ENCODE data around the gene GPATCH2.

The GPATCH2 gene

DNA sequence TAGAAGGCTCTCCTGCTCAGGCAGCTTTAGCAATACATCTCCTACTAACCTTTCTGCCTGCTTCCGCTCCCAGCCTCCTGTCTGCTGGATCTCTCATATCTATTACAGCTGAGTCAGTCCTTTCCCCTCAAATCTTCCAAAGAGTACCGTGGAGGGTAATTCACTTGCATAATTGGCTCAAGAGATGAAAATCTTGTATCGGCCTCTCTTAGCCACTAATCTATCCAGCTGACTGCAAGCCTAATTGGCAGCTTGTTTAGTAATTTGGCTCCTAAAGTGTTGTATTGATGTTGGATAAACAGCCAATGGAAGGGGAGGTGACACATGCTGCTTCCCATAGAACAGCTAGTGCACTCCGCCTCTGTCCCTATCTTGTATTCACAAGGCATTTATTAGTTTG is 195.7 kb downstream of the GPATCH2 start:
- Histone ChIP-seq H3K4me1 (ENCODE audit: control insufficient read depth in 5 of 5, insufficient read depth in 5 of 5, low read length in 5 of 5) (no peaks in the 10 kb centered on the region), H3K27ac (ENCODE audit: low read depth, low read length) (no peak overlapping the region), H3K36me3 (ENCODE audit: control insufficient read depth in 5 of 5, insufficient read depth in 5 of 5, low read length in 5 of 5) (peaks cover 8 to 19% (median 15%) of the 10 kb centered on the region in 5 donors), H3K4me3 (ENCODE audit: low read depth in 1 of 5, low read length in 5 of 5) (no peak overlapping the region), H3K27me3 (ENCODE audit: control insufficient read depth in 5 of 5, insufficient read depth in 4 of 5, low read length in 5 of 5) (no peaks in the 10 kb centered on the region), H3K9ac (ENCODE audit: low read length in 5 of 5) (no peak overlapping the region), H3K9me3 (ENCODE audit: control insufficient read depth in 5 of 5, low read length in 5 of 5) (no peaks in the 10 kb centered on the region)

DNA sequence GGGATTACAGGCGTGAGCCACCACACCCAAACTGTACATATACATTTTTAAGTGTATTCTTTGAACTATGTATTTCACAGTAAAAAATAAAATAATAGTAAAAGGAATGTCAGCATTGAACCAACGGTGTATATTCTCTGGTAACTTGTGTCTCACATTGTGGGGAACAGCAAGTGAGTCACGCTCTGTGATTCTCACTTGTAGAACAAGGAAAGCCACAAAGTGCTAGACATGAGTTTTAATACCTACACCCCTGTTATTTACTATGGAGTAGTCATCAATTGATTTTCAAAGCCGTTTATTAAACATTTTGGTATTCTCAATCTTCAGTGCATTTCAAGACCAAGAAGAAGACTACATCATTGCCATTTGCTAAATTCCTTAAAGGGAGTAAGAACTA is 197.2 kb downstream of the GPATCH2 start:
- no peaks in the 10 kb centered on the region for H3K4me1 ChIP-seq (ENCODE audit: control insufficient read depth in 5 of 5, insufficient read depth in 5 of 5, low read length in 5 of 5)
- peaks cover 8 to 19% (median 15%) of the 10 kb centered on the region in 5 donors for H3K36me3 ChIP-seq (ENCODE audit: control insufficient read depth in 5 of 5, insufficient read depth in 5 of 5, low read length in 5 of 5)
- H3K9ac ChIP-seq (ENCODE audit: low read length in 5 of 5), result no peak overlapping the region
- H3K9me3 ChIP-seq (ENCODE audit: control insufficient read depth in 5 of 5, low read length in 5 of 5), result no peaks in the 10 kb centered on the region
- no peak overlapping the region for H3K27ac ChIP-seq (ENCODE audit: low read depth, low read length)
- H3K4me3 ChIP-seq (ENCODE audit: low read depth in 1 of 5, low read length in 5 of 5), result no peak overlapping the region
- no peaks in the 10 kb centered on the region for H3K27me3 ChIP-seq (ENCODE audit: control insufficient read depth in 5 of 5, insufficient read depth in 4 of 5, low read length in 5 of 5)

DNA sequence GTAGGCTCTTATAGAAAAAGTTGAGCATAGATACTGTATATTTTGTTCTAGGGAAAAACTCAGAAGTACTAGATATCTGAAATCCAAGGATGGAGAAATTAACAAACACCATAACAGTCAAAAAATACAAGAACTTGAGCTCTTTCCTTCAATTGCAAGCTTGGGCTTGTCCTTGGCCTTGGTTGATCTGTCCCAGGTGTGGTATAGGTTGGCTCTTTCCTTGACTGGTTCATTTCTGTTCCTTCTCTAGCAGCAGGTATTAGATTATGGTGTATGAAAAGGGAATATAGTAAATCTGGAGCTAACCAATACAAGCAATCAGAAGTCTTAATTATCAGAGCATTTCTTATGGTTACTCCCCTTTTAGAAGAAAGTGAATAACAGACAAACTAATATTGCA is 198.6 kb downstream of the GPATCH2 start:
- Histone ChIP-seq H3K4me1 (ENCODE audit: control insufficient read depth in 5 of 5, insufficient read depth in 5 of 5, low read length in 5 of 5) (no peaks in the 10 kb centered on the region), H3K36me3 (ENCODE audit: control insufficient read depth in 5 of 5, insufficient read depth in 5 of 5, low read length in 5 of 5) (peaks cover 8 to 18% (median 15%) of the 10 kb centered on the region in 5 donors), H3K27me3 (ENCODE audit: control insufficient read depth in 5 of 5, insufficient read depth in 4 of 5, low read length in 5 of 5) (no peaks in the 10 kb centered on the region), H3K9me3 (ENCODE audit: control insufficient read depth in 5 of 5, low read length in 5 of 5) (no peaks in the 10 kb centered on the region), H3K4me3 (ENCODE audit: low read depth in 1 of 5, low read length in 5 of 5) (no peak overlapping the region), H3K27ac (ENCODE audit: low read depth, low read length) (no peak overlapping the region), H3K9ac (ENCODE audit: low read length in 5 of 5) (no peak overlapping the region)

GRCh38 chr1:217431395-217431794 is 199.5 kb downstream of the GPATCH2 start:
- H3K9me3 ChIP-seq (ENCODE audit: control insufficient read depth in 5 of 5, low read length in 5 of 5), result no peaks in the 10 kb centered on the region

GRCh38 chr1:217425422-217425821 is 205.5 kb downstream of the GPATCH2 start:
- Histone ChIP-seq H3K9ac (ENCODE audit: low read length in 5 of 5) (no peak overlapping the region), H3K36me3 (ENCODE audit: control insufficient read depth in 5 of 5, insufficient read depth in 5 of 5, low read length in 5 of 5) (peaks cover under 1 to 6% (median 1%) of the 10 kb centered on the region in 5 donors), H3K27me3 (ENCODE audit: control insufficient read depth in 5 of 5, insufficient read depth in 4 of 5, low read length in 5 of 5) (no peaks in the 10 kb centered on the region), H3K9me3 (ENCODE audit: control insufficient read depth in 5 of 5, low read length in 5 of 5) (no peaks in the 10 kb centered on the region), H3K4me1 (ENCODE audit: control insufficient read depth in 5 of 5, insufficient read depth in 5 of 5, low read length in 5 of 5) (no peaks in the 10 kb centered on the region), H3K4me3 (ENCODE audit: low read depth in 1 of 5, low read length in 5 of 5) (no peak overlapping the region), H3K27ac (ENCODE audit: low read depth, low read length) (no peak overlapping the region)

More at GRCh38 chr1:217431395-217431794, 199.5 kb downstream of the GPATCH2 start:
- no peaks in the 10 kb centered on the region for H3K27me3 ChIP-seq (ENCODE audit: control insufficient read depth in 5 of 5, insufficient read depth in 4 of 5, low read length in 5 of 5)
- H3K27ac ChIP-seq (ENCODE audit: low read depth, low read length), result no peak overlapping the region
- no peak overlapping the region for H3K4me3 ChIP-seq (ENCODE audit: low read depth in 1 of 5, low read length in 5 of 5)
- peaks cover 5 to 12% (median 9%) of the 10 kb centered on the region in 5 donors for H3K36me3 ChIP-seq (ENCODE audit: control insufficient read depth in 5 of 5, insufficient read depth in 5 of 5, low read length in 5 of 5)
- no peaks in the 10 kb centered on the region for H3K4me1 ChIP-seq (ENCODE audit: control insufficient read depth in 5 of 5, insufficient read depth in 5 of 5, low read length in 5 of 5)
- no peak overlapping the region for H3K9ac ChIP-seq (ENCODE audit: low read length in 5 of 5)

DNA sequence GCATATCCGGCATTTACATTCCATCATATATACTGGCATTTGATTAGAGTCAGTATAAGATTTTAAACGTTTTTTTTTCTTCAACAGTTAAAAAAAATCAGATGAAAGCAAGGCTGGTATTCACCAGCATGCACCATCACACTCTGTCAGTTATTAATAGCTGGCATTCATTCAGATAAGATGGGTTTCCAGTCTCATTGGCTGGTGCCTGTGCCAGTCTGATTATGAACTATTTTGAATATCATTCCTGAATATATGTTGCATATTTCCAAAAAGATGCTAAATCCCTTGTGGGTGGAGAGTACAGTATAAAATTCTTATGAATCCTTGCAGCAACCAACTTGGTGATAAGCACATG is 211.7 kb downstream of the GPATCH2 start:
- Histone ChIP-seq H3K4me3 (ENCODE audit: low read depth in 1 of 5, low read length in 5 of 5) (no peak overlapping the region), H3K4me1 (ENCODE audit: control insufficient read depth in 5 of 5, insufficient read depth in 5 of 5, low read length in 5 of 5) (no peaks in the 10 kb centered on the region), H3K36me3 (ENCODE audit: control insufficient read depth in 5 of 5, insufficient read depth in 5 of 5, low read length in 5 of 5) (no peaks in the 10 kb centered on the region), H3K27ac (ENCODE audit: low read depth, low read length) (no peak overlapping the region), H3K27me3 (ENCODE audit: control insufficient read depth in 5 of 5, insufficient read depth in 4 of 5, low read length in 5 of 5) (peaks cover 0 to 3% (median 0%) of the 10 kb centered on the region in 5 donors), H3K9me3 (ENCODE audit: control insufficient read depth in 5 of 5, low read length in 5 of 5) (no peaks in the 10 kb centered on the region), H3K9ac (ENCODE audit: low read length in 5 of 5) (no peak overlapping the region)

DNA sequence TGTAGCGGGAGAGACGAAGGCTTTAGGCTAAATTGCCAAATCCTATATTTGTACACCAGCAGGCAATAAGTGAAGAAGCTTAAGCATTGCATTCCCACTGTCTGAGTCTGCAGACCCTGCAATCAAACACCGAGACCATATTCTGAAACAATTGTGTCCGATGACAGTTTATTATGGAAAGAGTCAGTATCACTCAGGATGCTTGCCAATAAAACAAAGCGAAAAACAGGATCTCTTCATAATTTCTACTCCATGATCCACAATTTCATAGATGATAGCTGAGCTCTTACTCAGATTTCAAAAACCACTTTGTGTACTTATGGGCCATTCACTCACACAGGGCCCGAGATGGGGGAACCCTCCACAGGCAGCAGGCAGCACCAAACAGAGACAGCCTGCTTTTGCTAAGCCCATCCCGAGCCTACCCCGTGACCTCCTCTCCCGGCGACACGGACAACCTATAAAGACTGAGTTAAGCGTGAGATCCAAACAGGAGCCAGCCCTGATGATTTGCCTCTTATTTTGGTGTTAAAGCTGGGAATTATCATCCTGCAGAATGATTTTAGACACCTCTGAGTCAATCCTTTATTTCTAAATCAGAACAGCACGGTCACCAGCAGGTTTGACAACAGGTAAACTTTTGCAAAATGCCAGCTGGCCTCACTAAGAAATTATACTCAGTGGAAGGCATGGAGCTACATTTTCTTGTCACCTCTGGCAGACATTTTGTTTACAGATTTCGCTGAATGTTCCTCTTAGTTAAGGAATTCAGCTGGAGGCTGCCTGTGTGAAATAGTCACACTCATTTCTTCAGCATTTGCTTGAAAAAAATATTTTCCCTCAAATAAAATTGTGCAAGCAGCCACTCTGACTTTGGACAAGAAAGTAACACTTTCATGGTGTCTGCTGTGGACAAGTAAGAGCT is 212.4 kb downstream of the GPATCH2 start:
- Histone ChIP-seq H3K9ac (ENCODE audit: low read length in 5 of 5) (no peak overlapping the region), H3K9me3 (ENCODE audit: control insufficient read depth in 5 of 5, low read length in 5 of 5) (no peaks in the 10 kb centered on the region), H3K4me3 (ENCODE audit: low read depth in 1 of 5, low read length in 5 of 5) (no peak overlapping the region), H3K27me3 (ENCODE audit: control insufficient read depth in 5 of 5, insufficient read depth in 4 of 5, low read length in 5 of 5) (peaks cover 0 to 3% (median 0%) of the 10 kb centered on the region in 5 donors), H3K27ac (ENCODE audit: low read depth, low read length) (no peak overlapping the region), H3K4me1 (ENCODE audit: control insufficient read depth in 5 of 5, insufficient read depth in 5 of 5, low read length in 5 of 5) (no peaks in the 10 kb centered on the region), H3K36me3 (ENCODE audit: control insufficient read depth in 5 of 5, insufficient read depth in 5 of 5, low read length in 5 of 5) (no peaks in the 10 kb centered on the region)

DNA sequence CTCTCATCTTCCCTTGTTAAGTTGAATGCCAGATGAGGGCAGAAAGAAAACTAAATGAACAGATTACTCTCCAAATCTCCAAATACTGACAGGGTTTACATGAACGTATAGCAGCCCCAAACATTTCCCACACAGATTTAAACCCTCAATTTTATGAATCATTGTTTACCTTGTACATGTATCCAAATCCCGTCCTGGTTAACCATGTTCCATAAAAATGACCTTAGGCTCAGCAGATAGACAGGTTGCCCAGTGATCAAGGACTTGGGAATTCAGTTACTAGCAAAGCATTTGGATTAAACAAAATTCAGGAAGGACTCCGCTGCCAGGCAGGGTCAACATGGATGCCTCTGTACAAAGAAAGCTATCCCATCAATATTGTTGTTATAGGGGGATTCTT is 213.5 kb downstream of the GPATCH2 start:
- H3K27me3 ChIP-seq (ENCODE audit: control insufficient read depth in 5 of 5, insufficient read depth in 4 of 5, low read length in 5 of 5), result peaks cover 0 to 3% (median 0%) of the 10 kb centered on the region in 5 donors
- no peak overlapping the region for H3K4me3 ChIP-seq (ENCODE audit: low read depth in 1 of 5, low read length in 5 of 5)
- no peaks in the 10 kb centered on the region for H3K36me3 ChIP-seq (ENCODE audit: control insufficient read depth in 5 of 5, insufficient read depth in 5 of 5, low read length in 5 of 5)
- H3K9ac ChIP-seq (ENCODE audit: low read length in 5 of 5), result no peak overlapping the region
- no peak overlapping the region for H3K27ac ChIP-seq (ENCODE audit: low read depth, low read length)
- no peaks in the 10 kb centered on the region for H3K4me1 ChIP-seq (ENCODE audit: control insufficient read depth in 5 of 5, insufficient read depth in 5 of 5, low read length in 5 of 5)
- no peaks in the 10 kb centered on the region for H3K9me3 ChIP-seq (ENCODE audit: control insufficient read depth in 5 of 5, low read length in 5 of 5)

DNA sequence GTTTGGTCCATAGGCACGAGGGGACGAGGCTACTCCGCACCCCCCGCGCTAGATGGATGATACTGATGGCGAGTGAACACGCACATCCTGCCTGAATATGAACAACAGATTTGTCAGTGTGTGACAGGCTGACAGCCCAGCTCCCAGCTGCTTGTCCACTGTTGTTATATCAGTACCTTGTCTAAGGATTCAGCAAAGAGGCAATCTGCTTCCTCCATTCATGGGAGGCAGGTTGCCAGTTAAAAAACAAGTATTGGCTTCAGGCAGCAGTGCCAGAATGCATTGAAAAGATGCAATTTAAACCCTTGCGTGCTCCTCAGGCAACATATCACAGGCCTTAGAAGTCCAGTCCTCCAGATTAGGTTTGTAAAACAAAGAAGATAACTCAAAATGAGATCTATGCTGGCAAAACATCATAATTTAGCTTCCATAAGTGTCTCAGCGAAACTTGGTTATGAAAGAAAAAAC is 223.3 kb downstream of the GPATCH2 start:
- H3K27ac ChIP-seq (ENCODE audit: low read depth, low read length), result no peak overlapping the region
- H3K36me3 ChIP-seq (ENCODE audit: control insufficient read depth in 5 of 5, insufficient read depth in 5 of 5, low read length in 5 of 5), result no peaks in the 10 kb centered on the region
- H3K9ac ChIP-seq (ENCODE audit: low read length in 5 of 5), result no peak overlapping the region
- H3K4me3 ChIP-seq (ENCODE audit: low read depth in 1 of 5, low read length in 5 of 5), result no peak overlapping the region
- H3K27me3 ChIP-seq (ENCODE audit: control insufficient read depth in 5 of 5, insufficient read depth in 4 of 5, low read length in 5 of 5), result no peaks in the 10 kb centered on the region
- H3K9me3 ChIP-seq (ENCODE audit: control insufficient read depth in 5 of 5, low read length in 5 of 5), result no peaks in the 10 kb centered on the region
- H3K4me1 ChIP-seq (ENCODE audit: control insufficient read depth in 5 of 5, insufficient read depth in 5 of 5, low read length in 5 of 5), result no peaks in the 10 kb centered on the region

GRCh38 chr1:217403026-217403720 is 227.7 kb downstream of the GPATCH2 start:
- no peaks in the 10 kb centered on the region for H3K4me1 ChIP-seq (ENCODE audit: control insufficient read depth in 5 of 5, insufficient read depth in 5 of 5, low read length in 5 of 5)
- no peak overlapping the region for H3K9ac ChIP-seq (ENCODE audit: low read length in 5 of 5)
- H3K36me3 ChIP-seq (ENCODE audit: control insufficient read depth in 5 of 5, insufficient read depth in 5 of 5, low read length in 5 of 5), result no peaks in the 10 kb centered on the region
- H3K27me3 ChIP-seq (ENCODE audit: control insufficient read depth in 5 of 5, insufficient read depth in 4 of 5, low read length in 5 of 5), result peaks cover 0 to 5% (median 0%) of the 10 kb centered on the region in 5 donors
- H3K9me3 ChIP-seq (ENCODE audit: control insufficient read depth in 5 of 5, low read length in 5 of 5), result no peaks in the 10 kb centered on the region
- H3K4me3 ChIP-seq (ENCODE audit: low read depth in 1 of 5, low read length in 5 of 5), result no peak overlapping the region
- H3K27ac ChIP-seq (ENCODE audit: low read depth, low read length), result no peak overlapping the region
